ENCODE data around the gene DSP. TPM values are rescaled to one million over a fixed set of nuclear protein-coding genes. Genes with fewer than 3 reads are reported as not detected.

DSP gene
- total RNA-seq, 2 experiments from 2014 or later: 0.07 to 0.25 TPM

DNA sequence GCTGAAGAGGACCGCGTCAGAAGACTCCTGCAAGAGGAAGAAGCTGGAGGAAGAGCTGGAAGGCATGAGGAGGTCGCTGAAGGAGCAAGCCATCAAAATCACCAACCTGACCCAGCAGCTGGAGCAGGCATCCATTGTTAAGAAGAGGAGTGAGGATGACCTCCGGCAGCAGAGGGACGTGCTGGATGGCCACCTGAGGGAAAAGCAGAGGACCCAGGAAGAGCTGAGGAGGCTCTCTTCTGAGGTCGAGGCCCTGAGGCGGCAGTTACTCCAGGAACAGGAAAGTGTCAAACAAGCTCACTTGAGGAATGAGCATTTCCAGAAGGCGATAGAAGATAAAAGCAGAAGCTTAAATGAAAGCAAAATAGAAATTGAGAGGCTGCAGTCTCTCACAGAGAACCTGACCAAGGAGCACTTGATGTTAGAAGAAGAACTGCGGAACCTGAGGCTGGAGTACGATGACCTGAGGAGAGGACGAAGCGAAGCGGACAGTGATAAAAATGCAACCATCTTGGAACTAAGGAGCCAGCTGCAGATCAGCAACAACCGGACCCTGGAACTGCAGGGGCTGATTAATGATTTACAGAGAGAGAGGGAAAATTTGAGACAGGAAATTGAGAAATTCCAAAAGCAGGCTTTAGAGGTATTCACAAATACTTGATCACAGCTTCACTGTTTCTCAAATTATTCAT, 39.6 kb downstream of the DSP start:
- POLR2A ChIA-PET: no interaction called here
- Mint-ChIP-seq H3K4me3 (no peak overlapping the region), H3K9me3 (no peaks in the 10 kb centered on the region), H3K27me3 (peaks cover 6% of the 10 kb centered on the region), H3K27ac (no peak overlapping the region), H3K4me1 (ENCODE audit: low read depth) (no peaks in the 10 kb centered on the region), H3K36me3 (ENCODE audit: low read depth) (no peaks in the 10 kb centered on the region)
- ATAC-seq (no peak), DNase-seq (no peak)
- TF ChIP-seq, protein P1, sequence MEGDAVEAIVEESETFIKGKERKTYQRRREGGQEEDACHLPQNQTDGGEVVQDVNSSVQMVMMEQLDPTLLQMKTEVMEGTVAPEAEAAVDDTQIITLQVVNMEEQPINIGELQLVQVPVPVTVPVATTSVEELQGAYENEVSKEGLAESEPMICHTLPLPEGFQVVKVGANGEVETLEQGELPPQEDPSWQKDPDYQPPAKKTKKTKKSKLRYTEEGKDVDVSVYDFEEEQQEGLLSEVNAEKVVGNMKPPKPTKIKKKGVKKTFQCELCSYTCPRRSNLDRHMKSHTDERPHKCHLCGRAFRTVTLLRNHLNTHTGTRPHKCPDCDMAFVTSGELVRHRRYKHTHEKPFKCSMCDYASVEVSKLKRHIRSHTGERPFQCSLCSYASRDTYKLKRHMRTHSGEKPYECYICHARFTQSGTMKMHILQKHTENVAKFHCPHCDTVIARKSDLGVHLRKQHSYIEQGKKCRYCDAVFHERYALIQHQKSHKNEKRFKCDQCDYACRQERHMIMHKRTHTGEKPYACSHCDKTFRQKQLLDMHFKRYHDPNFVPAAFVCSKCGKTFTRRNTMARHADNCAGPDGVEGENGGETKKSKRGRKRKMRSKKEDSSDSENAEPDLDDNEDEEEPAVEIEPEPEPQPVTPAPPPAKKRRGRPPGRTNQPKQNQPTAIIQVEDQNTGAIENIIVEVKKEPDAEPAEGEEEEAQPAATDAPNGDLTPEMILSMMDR (IDR thresholded peaks at IDR 0.05): no peak
- intact Hi-C loops (cut with micrococcal nuclease): no loop called here
- CTCF ChIA-PET: interaction anchor here (0.8 to 1.1 kb wide), 2 partner anchors 11 to 34 kb away, joined by 3 read pairs; no protein-coding TSS in a partner anchor

DNA sequence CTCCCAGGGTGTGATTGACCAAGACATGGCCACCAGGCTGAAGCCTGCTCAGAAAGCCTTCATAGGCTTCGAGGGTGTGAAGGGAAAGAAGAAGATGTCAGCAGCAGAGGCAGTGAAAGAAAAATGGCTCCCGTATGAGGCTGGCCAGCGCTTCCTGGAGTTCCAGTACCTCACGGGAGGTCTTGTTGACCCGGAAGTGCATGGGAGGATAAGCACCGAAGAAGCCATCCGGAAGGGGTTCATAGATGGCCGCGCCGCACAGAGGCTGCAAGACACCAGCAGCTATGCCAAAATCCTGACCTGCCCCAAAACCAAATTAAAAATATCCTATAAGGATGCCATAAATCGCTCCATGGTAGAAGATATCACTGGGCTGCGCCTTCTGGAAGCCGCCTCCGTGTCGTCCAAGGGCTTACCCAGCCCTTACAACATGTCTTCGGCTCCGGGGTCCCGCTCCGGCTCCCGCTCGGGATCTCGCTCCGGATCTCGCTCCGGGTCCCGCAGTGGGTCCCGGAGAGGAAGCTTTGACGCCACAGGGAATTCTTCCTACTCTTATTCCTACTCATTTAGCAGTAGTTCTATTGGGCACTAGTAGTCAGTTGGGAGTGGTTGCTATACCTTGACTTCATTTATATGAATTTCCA, 43.9 kb downstream of the DSP start:
- H3K27me3 Mint-ChIP-seq: no peaks in the 10 kb centered on the region
- H3K36me3 Mint-ChIP-seq (ENCODE audit: low read depth): peaks cover 2% of the 10 kb centered on the region
- H3K4me1 Mint-ChIP-seq (ENCODE audit: low read depth): peaks cover 14% of the 10 kb centered on the region
- intact Hi-C loops (cut with micrococcal nuclease): no loop called here
- ChIA-PET POLR2A (no interaction called here), CTCF (no interaction called here)
- no peak overlapping the region for H3K4me3 Mint-ChIP-seq
- no peak overlapping the region for H3K27ac Mint-ChIP-seq
- DNase-seq (no peak), ATAC-seq (no peak)
- TF ChIP-seq, protein P1 (IDR thresholded peaks at IDR 0.05): no peak
- H3K9me3 Mint-ChIP-seq: no peaks in the 10 kb centered on the region

DNA sequence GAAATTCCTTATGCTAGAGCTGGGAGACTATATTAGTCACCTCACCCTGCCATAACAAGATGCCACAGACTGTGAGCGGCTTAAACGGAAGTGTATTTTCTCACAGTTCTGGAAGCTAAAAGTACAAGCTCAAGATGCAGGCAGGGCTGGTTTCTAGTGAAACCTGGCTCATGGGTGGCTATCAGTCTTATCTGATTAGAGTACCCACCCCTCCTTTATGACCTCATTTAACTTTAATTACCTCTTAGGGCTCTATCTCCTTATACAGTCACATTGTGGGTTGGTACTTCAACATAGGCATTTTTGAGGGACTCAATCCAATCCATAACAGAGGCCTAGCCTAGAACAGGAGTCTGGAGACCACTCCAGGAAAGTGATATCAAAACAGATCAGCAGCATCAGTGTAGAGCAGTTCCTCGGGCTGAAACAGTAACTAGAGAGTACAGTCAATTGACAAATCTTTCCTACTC, 46.2 kb downstream of the DSP start:
- intact Hi-C loops (cut with micrococcal nuclease): no loop called here
- ChIA-PET CTCF (no interaction called here), POLR2A (no interaction called here)
- Mint-ChIP-seq H3K4me1 (ENCODE audit: low read depth) (peaks cover 29% of the 10 kb centered on the region), H3K9me3 (no peaks in the 10 kb centered on the region), H3K36me3 (ENCODE audit: low read depth) (peaks cover 12% of the 10 kb centered on the region), H3K27ac (no peak overlapping the region), H3K4me3 (no peak overlapping the region), H3K27me3 (no peaks in the 10 kb centered on the region)
- DNase-seq (no peak), ATAC-seq (no peak)
- TF ChIP-seq, protein P1 (IDR thresholded peaks at IDR 0.05): no peak

DNA sequence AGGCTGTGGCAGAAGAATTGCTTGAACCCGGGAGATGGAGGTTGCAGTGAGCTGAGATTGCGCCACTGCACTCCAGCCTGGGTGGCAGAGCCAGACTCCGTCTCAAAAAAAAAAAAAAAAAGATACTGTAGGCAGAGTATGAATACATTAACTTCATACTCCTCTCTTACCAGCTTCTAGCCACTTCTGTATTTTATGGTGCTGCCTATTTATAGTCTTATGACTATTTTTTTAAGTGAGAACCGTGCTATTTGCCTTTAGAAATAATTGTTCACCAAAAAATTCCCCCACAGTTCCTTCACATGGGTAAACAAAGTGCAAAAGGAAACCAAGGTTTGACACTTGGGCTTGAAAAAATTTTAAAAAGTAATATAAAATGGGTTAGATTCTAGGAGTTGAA, 47.0 kb downstream of the DSP start:
- TF ChIP-seq, protein P1 (IDR thresholded peaks at IDR 0.05): no peak
- no peaks in the 10 kb centered on the region for H3K27me3 Mint-ChIP-seq
- peaks cover 35% of the 10 kb centered on the region for H3K4me1 Mint-ChIP-seq (ENCODE audit: low read depth)
- ChIA-PET CTCF (interaction anchor here (0.9 kb wide), 1 partner anchor 27 kb away, joined by 3 read pairs; no protein-coding TSS in a partner anchor), POLR2A (no interaction called here)
- DNase-seq (no peak), ATAC-seq (no peak)
- no peaks in the 10 kb centered on the region for H3K9me3 Mint-ChIP-seq
- peaks cover 16% of the 10 kb centered on the region for H3K36me3 Mint-ChIP-seq (ENCODE audit: low read depth)
- H3K4me3 Mint-ChIP-seq: no peak overlapping the region
- H3K27ac Mint-ChIP-seq: no peak overlapping the region
- intact Hi-C loops (cut with micrococcal nuclease): no loop called here

DNA sequence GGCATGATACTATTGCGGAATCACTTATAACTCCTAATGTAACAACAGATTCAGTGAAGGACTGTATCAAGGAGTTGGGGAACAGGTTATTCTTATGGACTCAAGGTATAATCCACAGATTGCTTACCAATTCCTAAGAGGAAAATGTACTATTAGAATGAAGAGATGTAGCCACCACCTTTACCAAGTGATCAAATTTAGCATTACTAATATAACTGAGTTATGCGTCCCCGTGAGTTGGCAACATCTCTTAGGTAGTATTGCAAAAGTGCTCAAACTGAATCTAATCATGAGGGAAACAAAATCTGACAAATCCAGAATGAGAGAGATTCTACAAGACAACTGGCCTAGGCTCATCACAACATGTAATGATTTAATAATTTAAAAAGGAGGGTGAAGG, 47.8 kb downstream of the DSP start:
- intact Hi-C loops (cut with micrococcal nuclease): no loop called here
- Mint-ChIP-seq H3K4me3 (peak overlapping the region; percentile 98), H3K27me3 (no peaks in the 10 kb centered on the region), H3K9me3 (no peaks in the 10 kb centered on the region), H3K4me1 (ENCODE audit: low read depth) (peaks cover 35% of the 10 kb centered on the region), H3K36me3 (ENCODE audit: low read depth) (peaks cover 16% of the 10 kb centered on the region), H3K27ac (peak overlapping the region; percentile 93)
- DNase-seq: no peak
- ChIA-PET CTCF (interaction anchor here (1.0 to 1.2 kb wide), 4 partner anchors 10 to 480 kb away, joined by 3 to 5 read pairs (median 4); no protein-coding TSS in a partner anchor), POLR2A (interaction anchor here (0.7 to 1.2 kb wide), 3 partner anchors 10 to 28 kb away, joined by 3 to 7 read pairs (median 3); no protein-coding TSS in a partner anchor)
- TF ChIP-seq, protein P1 (IDR thresholded peaks at IDR 0.05): no peak
- ATAC-seq: no peak

Data from activated CD8-positive, alpha-beta T cell treated with anti-CD3 and anti-CD28 coated beads for 36 hours (primary cell).